A549 treated with RU486 at 1 μM for 4 hours (cell line): ENCODE results near the gene IL1B. TPM values are rescaled to one million over a fixed set of nuclear protein-coding genes. Genes with fewer than 3 reads are reported as not detected.

Source experiments
- total RNA-seq: library from RNA; stranded (reverse); fragments of 200-300 nt; extraction: Qiagen RNA extraction; gene quantifications from 5 replicates; pipeline ENCODE4 v1.2.3, GENCODE V29; 2022; ENCODE audit warnings: low read depth

Gene IL1B
- total RNA-seq: 0.34 to 0.58 TPM (median 0.41 TPM) in 4 of 5 replicates, not detected in the other

DNA sequence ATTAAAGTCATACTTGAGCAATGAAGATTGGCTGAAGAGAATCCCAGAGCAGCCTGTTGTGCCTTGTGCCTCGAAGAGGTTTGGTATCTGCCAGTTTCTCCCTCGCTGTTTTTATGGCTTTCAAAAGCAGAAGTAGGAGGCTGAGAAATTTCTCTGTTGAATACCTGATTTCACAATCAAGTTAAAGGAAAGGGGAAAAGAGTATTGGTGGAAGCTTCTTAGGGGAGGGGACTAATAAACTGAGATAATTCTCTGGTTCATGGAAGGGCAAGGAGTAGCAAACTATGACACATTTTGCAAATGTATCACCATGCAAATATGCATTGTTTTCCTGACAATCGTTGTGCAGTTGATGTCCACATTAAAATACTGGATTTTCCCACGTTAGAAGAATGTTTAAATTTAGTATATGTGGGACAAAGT, at the start of gene IL1B:
Gene IL1B (minus strand): TSS at position 85 of the 423 bp plus-strand sequence. CDS start 550 bp downstream, outside the sequence.

DNA sequence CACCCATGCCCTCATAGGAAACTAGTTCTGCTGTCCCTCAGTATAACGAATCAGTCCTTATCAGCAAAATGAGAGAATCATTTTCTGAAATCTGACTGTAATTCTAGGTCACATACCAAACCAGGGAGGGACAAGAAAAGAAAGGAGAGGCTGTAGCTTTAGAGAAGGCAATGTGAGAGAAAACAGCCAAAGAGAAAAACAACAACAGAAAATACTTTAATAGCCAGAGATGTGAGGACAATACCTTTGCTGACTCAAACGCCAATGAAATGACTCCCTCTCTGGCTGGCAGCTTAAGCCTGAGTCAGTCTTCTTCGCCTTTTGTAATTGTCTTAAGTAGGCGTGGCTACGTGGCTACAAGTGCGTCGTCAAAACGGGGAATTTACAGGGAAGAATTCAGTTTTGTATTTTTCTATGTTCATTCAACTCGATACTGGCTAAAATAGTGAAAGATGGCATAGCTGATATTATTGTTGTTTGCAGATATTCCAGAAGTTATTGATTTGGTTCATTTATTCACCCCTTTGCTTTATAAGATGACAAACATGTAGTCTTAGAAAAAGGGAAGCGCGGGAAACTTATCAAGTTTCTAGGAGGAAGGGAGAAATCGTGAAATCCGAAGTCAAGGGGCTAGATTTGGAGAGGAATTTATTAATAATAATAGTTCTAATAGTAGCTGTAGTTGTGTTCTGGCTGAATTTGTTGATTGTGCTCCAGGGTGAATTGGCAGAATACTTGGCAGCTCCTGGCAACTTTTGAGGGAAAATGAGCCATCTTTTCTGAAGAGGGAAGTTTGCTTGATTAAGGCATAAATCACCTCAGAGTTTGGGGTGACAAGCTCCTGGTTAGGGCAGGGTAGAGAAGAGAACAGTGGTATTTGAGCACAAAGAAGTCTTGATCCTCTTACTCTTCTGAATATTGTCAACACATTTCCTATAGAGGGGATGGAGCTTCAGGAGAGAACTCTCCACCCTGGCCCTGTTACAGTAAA, 52.1 kb downstream of the IL1B start, which contains the start of gene IL1A:
Gene IL1A (minus strand): TSS at position 295 of the 991 bp plus-strand sequence. CDS start 723 bp downstream, outside the sequence.

Other genes starting within 250 kb of the IL1B start
- gene SLC20A1, start 190.8 kb downstream of the IL1B start, total RNA-seq: 125 to 144 TPM (median 138 TPM) in 5 replicates
- 0.05 to 0.13 TPM in 2 of 5 replicates, not detected in the others for gene NT5DC4, start 115.8 kb downstream of the IL1B start, total RNA-seq
- gene CKAP2L, start 72.2 kb downstream of the IL1B start, total RNA-seq: 8.6 to 19.4 TPM (median 14.2 TPM) in 5 replicates
- 0.10 to 0.23 TPM (median 0.12 TPM) in 5 replicates for gene IL1A, start 52.3 kb downstream of the IL1B start, total RNA-seq
- not detected in 5 replicates for gene IL37, start 74.4 kb upstream of the IL1B start, total RNA-seq
- not detected in 5 replicates for gene IL36G, start 141.2 kb upstream of the IL1B start, total RNA-seq
- not detected in 5 replicates for gene IL36A, start 168.7 kb upstream of the IL1B start, total RNA-seq
- not detected in 5 replicates for gene IL36B, start 216.1 kb upstream of the IL1B start, total RNA-seq
- gene IL36RN, start 222.4 kb upstream of the IL1B start, total RNA-seq: 0.06 to 0.59 TPM (median 0.08 TPM) in 4 of 5 replicates, not detected in the other
- gene IL1F10, start 231.2 kb upstream of the IL1B start, total RNA-seq: not detected in 5 replicates